Duodenal mucosa (tissue), 2 donors: Measurements from ENCODE around the gene FAM107A.

ENCODE experiments used
- H3K27ac ChIP-seq: one replicate; pipeline ENCODE4 v1.7.0; 2013; ENCODE audit warnings: low read depth, low read length
- H3K27me3 ChIP-seq, 2 donors: one replicate each; pipeline ENCODE4 v1.7.0; 2013; ENCODE audit warnings: low read length in 2 of 2, control low read depth in 1 of 2; ENCODE audit not compliant: insufficient read depth in 2 of 2, control insufficient read depth in 1 of 2
- H3K36me3 ChIP-seq, 2 donors: one replicate each; pipeline ENCODE4 v1.7.0; 2013; ENCODE audit warnings: low read length in 2 of 2, control low read depth in 1 of 2; ENCODE audit not compliant: insufficient read depth in 2 of 2, control insufficient read depth in 1 of 2
- H3K4me1 ChIP-seq, 2 donors: one replicate each; pipeline ENCODE4 v1.7.0; 2013; ENCODE audit warnings: low read length in 2 of 2, control low read depth in 1 of 2; ENCODE audit not compliant: insufficient read depth in 2 of 2, control insufficient read depth in 1 of 2
- H3K4me3 ChIP-seq, 2 donors: one replicate each; pipeline ENCODE4 v1.7.0; 2013; ENCODE audit warnings: low read length in 2 of 2, low read depth in 1 of 2
- H3K9ac ChIP-seq, 2 donors: one replicate each; pipeline ENCODE4 v1.7.0; 2013; ENCODE audit warnings: low read length in 2 of 2, low read depth in 1 of 2
- H3K9me3 ChIP-seq, 2 donors: one replicate each; pipeline ENCODE4 v1.7.0; 2013; ENCODE audit warnings: low read length in 2 of 2, control low read depth in 1 of 2; ENCODE audit not compliant: control insufficient read depth in 1 of 2

Gene FAM107A

DNA sequence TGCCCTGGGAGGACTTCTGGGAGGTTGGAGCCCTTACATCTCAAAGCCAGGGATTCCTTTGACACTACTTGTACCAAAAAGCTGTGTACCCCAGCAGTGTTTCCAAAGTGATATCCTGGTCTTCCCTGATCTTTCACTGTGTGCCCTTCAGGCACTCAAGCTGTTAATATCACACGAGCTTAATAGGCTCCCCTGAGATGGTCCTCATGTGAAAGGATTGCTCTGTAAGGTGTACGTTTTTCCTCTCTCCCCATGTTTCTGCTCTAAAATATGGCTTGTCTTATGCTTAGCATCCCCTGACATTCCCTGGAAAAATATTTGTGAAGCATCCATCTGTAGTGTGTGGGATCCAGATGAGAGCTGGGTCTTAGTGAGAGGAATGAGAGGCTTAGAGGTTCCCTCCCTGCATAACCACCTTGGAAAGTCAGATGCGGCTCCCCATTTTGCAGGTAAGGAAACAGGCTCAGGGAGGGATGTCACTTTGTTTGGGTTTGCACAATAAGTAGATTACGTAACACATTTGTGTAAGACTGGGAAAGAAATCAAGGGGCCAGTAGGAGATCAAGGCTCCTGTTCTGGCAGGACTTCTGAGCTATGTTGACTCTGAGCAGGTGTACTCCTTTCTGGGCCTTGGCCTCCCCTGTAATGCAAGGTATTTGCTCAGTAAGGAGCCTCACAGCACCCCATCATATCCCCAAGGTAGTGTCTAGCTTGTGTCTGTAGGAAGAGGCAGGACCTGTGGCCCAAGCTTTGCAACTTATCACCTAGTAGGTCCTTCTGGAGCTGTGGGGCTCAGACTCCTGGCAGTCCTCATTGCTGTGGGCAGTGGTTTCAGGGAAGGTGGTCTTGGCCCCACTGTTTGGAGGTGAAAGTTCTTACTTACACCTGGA, 39.5 kb downstream of the FAM107A start:
- peak overlapping the region; percentile 77 to 78 for H3K9ac ChIP-seq
- no peaks in the 10 kb centered on the region for H3K9me3 ChIP-seq
- H3K27me3 ChIP-seq, result no peaks in the 10 kb centered on the region
- H3K4me1 ChIP-seq, result peaks cover 42 to 45% of the 10 kb centered on the region in 2 donors
- peak overlapping the region; percentile 61 to 63 for H3K4me3 ChIP-seq
- peaks cover 4 to 19% of the 10 kb centered on the region in 2 donors for H3K36me3 ChIP-seq
- H3K27ac ChIP-seq, result peak overlapping the region; percentile 64

DNA sequence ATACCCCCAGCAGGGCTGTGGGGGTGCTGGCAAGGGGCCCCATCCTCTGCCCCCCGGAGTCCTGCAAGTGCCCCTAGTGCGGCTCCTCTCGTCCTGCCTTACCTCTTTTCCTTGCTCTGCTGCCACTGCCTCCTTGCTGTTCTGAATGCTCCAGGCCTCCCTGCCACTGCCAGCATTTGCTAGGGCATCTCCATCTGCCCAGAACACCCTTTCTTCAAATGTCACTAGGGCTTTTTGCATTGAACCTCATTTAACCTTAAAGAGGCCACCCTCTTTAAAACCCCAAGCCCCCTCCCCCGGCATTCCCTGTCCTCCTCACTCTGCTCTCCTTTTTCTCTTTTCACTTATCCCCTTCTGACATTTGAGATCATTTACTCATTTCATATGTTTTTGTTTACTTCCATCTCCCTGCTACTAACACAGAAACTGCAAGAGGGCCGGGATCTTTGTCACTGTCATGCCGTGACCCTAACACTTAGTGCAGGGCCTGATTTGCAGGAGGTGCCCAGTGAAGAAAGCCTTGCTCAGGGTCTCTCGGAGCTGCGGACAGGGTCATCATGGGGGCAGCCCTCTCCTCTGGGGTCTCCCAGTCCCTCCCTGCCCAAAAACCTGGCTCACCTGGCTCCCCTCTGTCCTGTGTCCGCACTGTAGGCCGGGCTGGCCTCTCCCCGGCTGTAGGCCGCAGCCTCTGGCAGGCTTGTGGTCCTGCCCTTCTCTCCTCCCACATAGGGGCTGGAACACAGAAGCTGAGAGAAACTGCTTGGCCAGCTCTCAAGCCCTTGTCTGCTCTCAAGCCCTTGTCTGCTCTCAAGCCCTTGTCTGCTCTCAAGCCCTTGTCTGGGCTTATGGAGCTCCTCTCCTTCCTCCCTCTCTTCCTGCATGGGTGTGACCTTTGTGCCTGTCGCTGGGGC, 40.4 kb downstream of the FAM107A start, which contains the start of gene ACOX2:
ACOX2 (minus strand) TSS at position 690 of the 911 bp plus-strand sequence. CDS start 2,084 bp downstream, outside the sequence.
- Histone ChIP-seq H3K27ac (peak within 1 kb of the TSS; percentile 64), H3K9ac (peak within 1 kb of the TSS; percentile 77 to 78), H3K4me3 (peak within 1 kb of the TSS; percentile 61 to 63), H3K36me3 (peaks cover 4 to 19% of the 10 kb centered on the region in 2 donors), H3K9me3 (no peaks in the 10 kb centered on the region), H3K4me1 (peaks cover 44 to 45% of the 10 kb centered on the region in 2 donors), H3K27me3 (no peaks in the 10 kb centered on the region)

DNA sequence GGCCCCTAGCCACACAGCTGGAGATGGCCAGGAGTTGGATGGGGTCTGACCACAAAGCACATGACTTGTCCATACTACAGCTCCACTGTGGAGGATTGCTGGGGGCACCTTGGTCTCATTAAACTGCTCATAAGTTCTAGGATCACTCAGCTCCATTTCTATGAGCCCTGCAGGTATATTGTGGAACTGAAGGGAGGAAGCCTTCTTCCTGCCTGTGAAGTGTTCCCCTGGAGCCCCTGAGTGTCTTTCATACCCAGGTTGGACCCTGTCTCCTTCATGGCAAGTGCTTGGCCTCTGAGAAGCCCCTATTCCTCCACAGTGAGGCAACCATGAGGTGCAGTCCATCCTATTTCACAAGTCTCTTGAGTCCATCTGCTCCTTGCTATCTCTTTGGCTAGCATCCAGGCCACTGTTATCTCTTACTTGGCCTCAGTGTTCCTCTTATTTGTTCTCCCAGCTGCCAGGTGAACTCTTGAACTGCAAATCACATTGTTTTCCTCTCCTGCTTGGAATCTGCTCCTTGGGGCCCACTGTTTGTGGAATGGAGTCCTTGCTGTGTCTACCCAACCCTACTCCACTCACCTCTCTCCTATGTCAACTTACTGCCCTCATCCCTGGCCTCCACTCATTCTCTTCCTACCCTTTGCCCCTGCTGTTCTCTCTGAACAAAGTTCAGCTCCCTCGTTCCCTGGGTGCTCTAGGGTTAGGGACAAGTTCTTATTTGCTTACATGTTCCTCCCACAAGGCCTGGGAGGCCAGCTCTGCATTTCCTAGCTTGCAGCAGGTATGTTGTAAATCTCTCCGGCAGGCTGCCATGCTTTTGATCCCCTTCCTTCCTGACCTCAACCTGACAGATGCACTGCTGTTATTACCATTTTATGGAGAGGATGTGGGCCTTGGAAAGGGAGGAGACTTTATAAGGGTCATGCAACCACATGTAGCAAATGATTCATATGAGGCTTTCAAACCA, 41.4 kb downstream of the FAM107A start:
- H3K9ac ChIP-seq, result peak overlapping the region; percentile 77 to 78
- H3K36me3 ChIP-seq, result peaks cover 13 to 26% of the 10 kb centered on the region in 2 donors
- H3K4me3 ChIP-seq, result peak overlapping the region; percentile 61 to 63
- H3K9me3 ChIP-seq, result no peaks in the 10 kb centered on the region
- H3K27me3 ChIP-seq, result no peaks in the 10 kb centered on the region
- peak overlapping the region; percentile 11 for H3K27ac ChIP-seq
- H3K4me1 ChIP-seq, result peaks cover 44 to 45% of the 10 kb centered on the region in 2 donors

DNA sequence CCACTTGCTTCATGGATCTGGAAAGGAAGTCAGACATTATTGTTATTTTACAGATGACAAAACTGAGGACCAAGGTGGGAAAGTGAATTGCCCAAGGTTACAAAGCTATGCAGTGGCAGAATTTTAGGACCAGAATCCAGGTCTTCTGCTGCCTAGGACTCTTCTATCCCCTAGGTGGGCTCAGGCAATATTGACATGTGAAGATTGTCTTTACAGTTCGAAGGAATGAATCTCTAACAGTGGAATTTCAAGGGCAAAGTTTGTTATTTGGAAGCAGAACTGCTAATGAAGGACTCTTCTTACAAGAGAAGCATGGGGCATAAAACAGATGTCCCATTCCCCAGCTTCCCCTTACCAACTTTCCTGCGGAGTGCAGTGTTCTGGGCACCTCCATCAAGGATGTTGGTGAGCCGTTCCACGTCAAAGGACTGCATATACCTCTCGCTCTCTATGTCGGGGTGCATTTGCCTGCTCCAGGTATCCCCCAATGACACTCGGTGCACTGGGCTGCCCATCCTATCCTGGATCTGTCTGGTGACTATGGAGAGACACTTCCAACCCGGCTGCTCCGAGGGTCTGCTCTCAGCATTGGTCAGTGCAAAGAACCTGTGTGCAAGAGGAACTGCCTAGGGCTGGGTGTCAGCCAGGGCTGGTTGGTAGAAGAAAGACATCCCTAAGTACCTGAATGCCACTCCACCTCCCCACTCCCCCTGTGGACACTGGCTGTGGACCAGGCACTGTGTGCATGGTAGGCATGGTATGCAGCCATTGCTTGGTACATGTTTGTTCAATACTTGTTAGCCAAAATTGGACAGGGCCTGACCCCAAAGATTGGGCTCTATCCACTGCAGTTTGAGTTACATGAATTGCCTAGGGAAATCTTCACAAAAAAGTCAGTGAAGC, 42.3 kb downstream of the FAM107A start:
- Histone ChIP-seq H3K36me3 (peaks cover 22 to 35% of the 10 kb centered on the region in 2 donors), H3K9me3 (no peaks in the 10 kb centered on the region), H3K27me3 (no peaks in the 10 kb centered on the region), H3K4me3 (peak overlapping the region in 1 of 2 donors; percentile 61), H3K4me1 (peaks cover 44 to 45% of the 10 kb centered on the region in 2 donors), H3K27ac (no peak overlapping the region), H3K9ac (no peak overlapping the region)

DNA sequence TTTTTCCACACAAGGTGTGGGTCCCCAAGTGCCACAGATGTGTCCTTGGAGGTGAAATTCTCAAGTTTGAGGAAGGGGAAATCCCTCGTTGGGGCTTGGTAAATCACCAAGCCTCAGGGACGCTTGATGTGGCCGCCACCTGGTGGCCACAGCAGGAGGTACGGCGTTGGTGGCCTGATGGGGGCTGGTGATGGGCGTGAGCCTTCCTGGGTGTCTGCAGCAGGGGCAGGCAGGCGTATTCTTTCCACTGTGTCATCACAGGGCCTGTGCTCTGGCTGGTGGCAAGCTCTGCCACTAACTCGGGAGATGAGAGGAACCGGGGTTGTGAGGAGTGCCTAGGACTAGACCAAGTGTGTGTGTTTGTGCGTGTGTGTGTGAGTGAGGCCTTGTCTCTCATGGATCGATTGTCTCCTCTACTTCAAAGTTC, 44.4 kb downstream of the FAM107A start:
- Histone ChIP-seq H3K4me3 (no peak overlapping the region), H3K9ac (no peak overlapping the region), H3K36me3 (peaks cover 31 to 46% of the 10 kb centered on the region in 2 donors), H3K4me1 (peaks cover 40 to 43% of the 10 kb centered on the region in 2 donors), H3K9me3 (no peaks in the 10 kb centered on the region), H3K27ac (no peak overlapping the region), H3K27me3 (no peaks in the 10 kb centered on the region)

DNA sequence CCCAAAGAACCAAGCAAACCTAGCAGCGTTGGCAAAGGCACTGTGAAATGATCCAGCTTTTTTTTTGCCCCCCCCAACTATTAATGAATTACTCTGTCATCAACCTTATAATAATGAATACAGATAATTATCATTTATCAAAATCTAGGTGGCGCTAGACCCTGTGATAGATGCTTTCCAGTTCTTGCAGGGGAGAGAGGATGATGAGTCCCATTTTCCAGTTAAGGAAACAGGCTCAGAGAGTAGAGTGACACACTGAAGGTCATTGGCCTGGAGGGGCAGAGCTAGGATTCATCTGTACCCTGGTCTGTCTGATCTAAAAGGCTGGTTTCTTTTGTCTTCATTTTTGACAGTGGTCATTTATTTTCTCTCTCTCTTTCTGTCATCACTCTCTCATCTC, 45.2 kb downstream of the FAM107A start:
- H3K27me3 ChIP-seq, result no peaks in the 10 kb centered on the region
- peaks cover 33 to 36% of the 10 kb centered on the region in 2 donors for H3K4me1 ChIP-seq
- no peak overlapping the region for H3K9ac ChIP-seq
- peaks cover 32 to 46% of the 10 kb centered on the region in 2 donors for H3K36me3 ChIP-seq
- no peak overlapping the region for H3K27ac ChIP-seq
- no peak overlapping the region for H3K4me3 ChIP-seq
- no peaks in the 10 kb centered on the region for H3K9me3 ChIP-seq

DNA sequence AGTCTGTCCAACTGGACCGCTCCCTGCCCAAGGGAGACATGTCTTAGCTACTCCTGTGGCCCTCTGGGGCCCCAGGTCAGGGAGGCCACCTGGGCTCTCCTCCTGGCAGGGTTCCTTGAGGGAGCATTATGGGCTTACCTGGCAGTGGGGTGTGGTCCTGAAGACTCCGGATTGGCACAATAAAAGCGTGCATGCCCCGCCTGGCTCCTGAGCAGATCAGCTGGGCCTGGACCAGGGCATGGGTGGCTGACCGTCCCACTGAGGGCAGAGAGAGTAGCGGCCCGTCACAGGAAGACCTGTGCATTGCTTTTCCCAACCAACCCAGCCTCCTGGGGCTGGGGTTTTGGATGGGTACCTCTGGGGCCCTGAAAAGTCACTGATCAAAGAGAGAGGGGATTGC, 45.6 kb downstream of the FAM107A start:
- Histone ChIP-seq H3K36me3 (peaks cover 36 to 49% of the 10 kb centered on the region in 2 donors), H3K4me3 (no peak overlapping the region), H3K27me3 (no peaks in the 10 kb centered on the region), H3K9ac (no peak overlapping the region), H3K4me1 (peaks cover 29 to 32% of the 10 kb centered on the region in 2 donors), H3K27ac (no peak overlapping the region), H3K9me3 (no peaks in the 10 kb centered on the region)

DNA sequence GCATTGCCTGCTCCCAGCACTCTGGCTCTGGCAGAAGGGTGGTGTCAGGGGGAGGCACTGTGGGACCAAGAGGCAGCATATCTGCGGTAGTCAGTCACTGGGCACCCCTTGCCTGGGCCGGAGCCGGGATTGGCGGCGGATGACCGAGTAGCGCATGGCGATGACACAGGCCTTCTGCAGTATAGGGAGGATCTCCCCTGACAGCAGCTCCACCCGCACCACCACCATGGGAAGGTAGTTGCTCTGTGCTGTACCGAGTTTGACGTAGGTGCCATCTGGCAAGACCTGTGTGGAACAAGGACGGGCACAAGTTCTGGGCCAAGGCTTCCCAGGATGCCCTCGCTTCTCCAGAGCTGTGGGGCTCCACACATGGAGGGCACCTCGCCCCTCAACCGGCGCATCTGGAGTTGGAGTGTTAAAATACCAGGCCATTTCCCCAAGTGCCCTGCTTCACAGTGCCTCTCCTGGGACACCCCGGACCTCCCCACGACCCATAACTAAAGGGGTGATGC, 46.8 kb downstream of the FAM107A start:
- no peak overlapping the region for H3K4me3 ChIP-seq
- no peak overlapping the region for H3K9ac ChIP-seq
- no peaks in the 10 kb centered on the region for H3K27me3 ChIP-seq
- no peak overlapping the region for H3K27ac ChIP-seq
- H3K9me3 ChIP-seq, result no peaks in the 10 kb centered on the region
- peaks cover 17 to 21% of the 10 kb centered on the region in 2 donors for H3K4me1 ChIP-seq
- peaks cover 38 to 58% of the 10 kb centered on the region in 2 donors for H3K36me3 ChIP-seq
